SK-N-SH treated with all-trans-retinoic acid at 6 μM for 48 hours (cell line): ENCODE measurements around the gene ABO.
"Not testable (repeated sequence)": the region's sequence is repeated elsewhere in the genome, so short reads cannot be mapped to it uniquely, and the experiment has no call there.

Experiments used
- CSDC2 ChIP-seq: fragments of 250-450 bp; sonication (Bioruptor Pico); IDR thresholded peaks from 2 replicates; pipeline ENCODE4 v1.5.0; 2020; ENCODE audit warnings: mild to moderate bottlenecking, moderate library complexity
- ISL1 ChIP-seq: fragments of 250-450 bp; sonication (Bioruptor Pico); IDR thresholded peaks from 2 replicates; pipeline ENCODE4 v2.1.2; 2022; ENCODE audit warnings: mild to moderate bottlenecking, moderate library complexity
- ZFP3 ChIP-seq: fragments of 250-450 bp; sonication (Bioruptor Pico); IDR thresholded peaks from 2 replicates; pipeline ENCODE4 v1.5.0; 2020; ENCODE audit warnings: mild to moderate bottlenecking, moderate library complexity
- ZFP30 ChIP-seq: fragments of 450-650 bp; formaldehyde crosslinking; IDR thresholded peaks from 2 replicates; pipeline ENCODE4 v1.5.0; 2022; ENCODE audit warnings: mild to moderate bottlenecking, moderate library complexity
- ZNF565 ChIP-seq: fragments of 450-650 bp; formaldehyde crosslinking; conservative IDR thresholded peaks from 2 replicates; pipeline ENCODE4 v1.5.0; 2020; ENCODE audit warnings: low read depth, mild to moderate bottlenecking, moderate library complexity
- ZNF70 ChIP-seq: fragments of 450-650 bp; formaldehyde crosslinking; IDR thresholded peaks from 2 replicates; pipeline ENCODE4 v1.5.0; 2020; ENCODE audit warnings: mild to moderate bottlenecking, moderate library complexity
- ZNF8 ChIP-seq: fragments of 450-650 bp; formaldehyde crosslinking; IDR thresholded peaks from 2 replicates; pipeline ENCODE4 v1.5.0; 2020; ENCODE audit warnings: mild to moderate bottlenecking, moderate library complexity
- TF ChIP-seq, protein P1 (sequence below): fragments of 250-450 bp; sonication (Bioruptor Pico); IDR thresholded peaks from 2 replicates; pipeline ENCODE4 v1.5.1; 2020; ENCODE audit warnings: low read depth, mild to moderate bottlenecking, moderate library complexity
- TF ChIP-seq, protein P2 (sequence below): fragments of 250-450 bp; sonication (Bioruptor Pico); IDR thresholded peaks from 2 replicates; pipeline ENCODE4 v1.5.0; 2020; ENCODE audit warnings: mild to moderate bottlenecking, moderate library complexity
- TF ChIP-seq, protein P3 (sequence below): fragments of 250-450 bp; sonication (Bioruptor Pico); IDR thresholded peaks from 2 replicates; pipeline ENCODE4 v1.8.0; 2020; ENCODE audit warnings: mild to moderate bottlenecking, moderate library complexity, borderline replicate concordance
- TF ChIP-seq, protein P4 (sequence below): fragments of 250-450 bp; sonication (Bioruptor Pico); IDR thresholded peaks from 2 replicates; pipeline ENCODE4 v1.5.1; 2021; ENCODE audit warnings: mild to moderate bottlenecking, moderate library complexity

DNA sequence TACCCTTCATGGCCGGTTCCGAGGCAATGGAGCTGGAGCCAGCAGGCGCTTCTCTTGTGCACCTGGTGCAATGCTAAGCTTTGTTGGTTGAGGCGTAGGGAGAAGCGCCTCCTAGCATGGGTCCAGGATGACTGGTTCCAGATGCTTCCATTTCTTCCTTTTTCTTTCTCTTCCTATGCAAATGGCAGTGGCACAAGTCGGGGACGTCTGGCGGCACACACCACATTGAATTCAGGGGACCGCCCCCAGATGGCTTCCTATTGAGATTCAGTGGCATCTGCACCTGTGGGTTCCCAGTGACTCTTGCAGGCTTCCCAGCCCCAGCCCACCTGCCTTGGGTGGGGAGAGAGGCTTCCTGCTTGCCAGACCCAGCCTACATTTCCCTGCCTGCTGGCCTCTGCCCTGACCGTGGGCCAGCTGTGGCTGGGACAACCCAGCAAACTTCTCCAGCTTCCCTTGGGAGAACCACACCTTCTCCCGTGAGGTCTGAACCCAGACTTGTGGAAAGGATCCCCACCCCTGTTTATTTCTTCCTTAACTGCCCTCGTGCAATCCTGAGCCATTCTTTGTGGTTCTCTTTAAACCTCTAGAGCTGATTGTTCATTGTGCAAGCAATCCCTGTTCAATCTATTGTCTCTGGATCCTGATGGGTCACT is 57.5 kb downstream of the ABO start:
- TF ChIP-seq ZFP30 (CRISPR knock-in tag); ZNF565 (CRISPR knock-in tag); CSDC2 (CRISPR knock-in tag); ISL1; ZNF70; ZNF8 (CRISPR knock-in tag); ZFP3: not testable (repeated sequence)
- TF ChIP-seq, protein P1, sequence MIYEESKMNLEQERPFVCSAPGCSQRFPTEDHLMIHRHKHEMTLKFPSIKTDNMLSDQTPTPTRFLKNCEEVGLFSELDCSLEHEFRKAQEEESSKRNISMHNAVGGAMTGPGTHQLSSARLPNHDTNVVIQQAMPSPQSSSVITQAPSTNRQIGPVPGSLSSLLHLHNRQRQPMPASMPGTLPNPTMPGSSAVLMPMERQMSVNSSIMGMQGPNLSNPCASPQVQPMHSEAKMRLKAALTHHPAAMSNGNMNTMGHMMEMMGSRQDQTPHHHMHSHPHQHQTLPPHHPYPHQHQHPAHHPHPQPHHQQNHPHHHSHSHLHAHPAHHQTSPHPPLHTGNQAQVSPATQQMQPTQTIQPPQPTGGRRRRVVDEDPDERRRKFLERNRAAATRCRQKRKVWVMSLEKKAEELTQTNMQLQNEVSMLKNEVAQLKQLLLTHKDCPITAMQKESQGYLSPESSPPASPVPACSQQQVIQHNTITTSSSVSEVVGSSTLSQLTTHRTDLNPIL (CRISPR knock-in tag) = not testable (repeated sequence)
- TF ChIP-seq, protein P2, sequence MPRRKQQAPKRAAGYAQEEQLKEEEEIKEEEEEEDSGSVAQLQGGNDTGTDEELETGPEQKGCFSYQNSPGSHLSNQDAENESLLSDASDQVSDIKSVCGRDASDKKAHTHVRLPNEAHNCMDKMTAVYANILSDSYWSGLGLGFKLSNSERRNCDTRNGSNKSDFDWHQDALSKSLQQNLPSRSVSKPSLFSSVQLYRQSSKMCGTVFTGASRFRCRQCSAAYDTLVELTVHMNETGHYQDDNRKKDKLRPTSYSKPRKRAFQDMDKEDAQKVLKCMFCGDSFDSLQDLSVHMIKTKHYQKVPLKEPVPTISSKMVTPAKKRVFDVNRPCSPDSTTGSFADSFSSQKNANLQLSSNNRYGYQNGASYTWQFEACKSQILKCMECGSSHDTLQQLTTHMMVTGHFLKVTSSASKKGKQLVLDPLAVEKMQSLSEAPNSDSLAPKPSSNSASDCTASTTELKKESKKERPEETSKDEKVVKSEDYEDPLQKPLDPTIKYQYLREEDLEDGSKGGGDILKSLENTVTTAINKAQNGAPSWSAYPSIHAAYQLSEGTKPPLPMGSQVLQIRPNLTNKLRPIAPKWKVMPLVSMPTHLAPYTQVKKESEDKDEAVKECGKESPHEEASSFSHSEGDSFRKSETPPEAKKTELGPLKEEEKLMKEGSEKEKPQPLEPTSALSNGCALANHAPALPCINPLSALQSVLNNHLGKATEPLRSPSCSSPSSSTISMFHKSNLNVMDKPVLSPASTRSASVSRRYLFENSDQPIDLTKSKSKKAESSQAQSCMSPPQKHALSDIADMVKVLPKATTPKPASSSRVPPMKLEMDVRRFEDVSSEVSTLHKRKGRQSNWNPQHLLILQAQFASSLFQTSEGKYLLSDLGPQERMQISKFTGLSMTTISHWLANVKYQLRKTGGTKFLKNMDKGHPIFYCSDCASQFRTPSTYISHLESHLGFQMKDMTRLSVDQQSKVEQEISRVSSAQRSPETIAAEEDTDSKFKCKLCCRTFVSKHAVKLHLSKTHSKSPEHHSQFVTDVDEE (CRISPR knock-in tag) = not testable (repeated sequence)
- TF ChIP-seq, protein P3, sequence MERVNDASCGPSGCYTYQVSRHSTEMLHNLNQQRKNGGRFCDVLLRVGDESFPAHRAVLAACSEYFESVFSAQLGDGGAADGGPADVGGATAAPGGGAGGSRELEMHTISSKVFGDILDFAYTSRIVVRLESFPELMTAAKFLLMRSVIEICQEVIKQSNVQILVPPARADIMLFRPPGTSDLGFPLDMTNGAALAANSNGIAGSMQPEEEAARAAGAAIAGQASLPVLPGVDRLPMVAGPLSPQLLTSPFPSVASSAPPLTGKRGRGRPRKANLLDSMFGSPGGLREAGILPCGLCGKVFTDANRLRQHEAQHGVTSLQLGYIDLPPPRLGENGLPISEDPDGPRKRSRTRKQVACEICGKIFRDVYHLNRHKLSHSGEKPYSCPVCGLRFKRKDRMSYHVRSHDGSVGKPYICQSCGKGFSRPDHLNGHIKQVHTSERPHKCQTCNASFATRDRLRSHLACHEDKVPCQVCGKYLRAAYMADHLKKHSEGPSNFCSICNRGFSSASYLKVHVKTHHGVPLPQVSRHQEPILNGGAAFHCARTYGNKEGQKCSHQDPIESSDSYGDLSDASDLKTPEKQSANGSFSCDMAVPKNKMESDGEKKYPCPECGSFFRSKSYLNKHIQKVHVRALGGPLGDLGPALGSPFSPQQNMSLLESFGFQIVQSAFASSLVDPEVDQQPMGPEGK (CRISPR knock-in tag) = not testable (repeated sequence)
- TF ChIP-seq, protein P4, sequence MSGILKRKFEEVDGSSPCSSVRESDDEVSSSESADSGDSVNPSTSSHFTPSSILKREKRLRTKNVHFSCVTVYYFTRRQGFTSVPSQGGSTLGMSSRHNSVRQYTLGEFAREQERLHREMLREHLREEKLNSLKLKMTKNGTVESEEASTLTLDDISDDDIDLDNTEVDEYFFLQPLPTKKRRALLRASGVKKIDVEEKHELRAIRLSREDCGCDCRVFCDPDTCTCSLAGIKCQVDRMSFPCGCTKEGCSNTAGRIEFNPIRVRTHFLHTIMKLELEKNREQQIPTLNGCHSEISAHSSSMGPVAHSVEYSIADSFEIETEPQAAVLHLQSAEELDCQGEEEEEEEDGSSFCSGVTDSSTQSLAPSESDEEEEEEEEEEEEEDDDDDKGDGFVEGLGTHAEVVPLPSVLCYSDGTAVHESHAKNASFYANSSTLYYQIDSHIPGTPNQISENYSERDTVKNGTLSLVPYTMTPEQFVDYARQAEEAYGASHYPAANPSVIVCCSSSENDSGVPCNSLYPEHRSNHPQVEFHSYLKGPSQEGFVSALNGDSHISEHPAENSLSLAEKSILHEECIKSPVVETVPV (CRISPR knock-in tag) = not testable (repeated sequence)
